ENCODE measurements around the gene SH3RF1. TPM values are rescaled to one million over a fixed set of nuclear protein-coding genes. Genes with fewer than 3 reads are reported as not detected.
"Not testable (repeated sequence)": the region's sequence is repeated elsewhere in the genome, so short reads cannot be mapped to it uniquely, and the experiment has no call there.

SH3RF1 gene
- polyA plus RNA-seq, 3 donors, result 30.0 to 34.9 (median 30.1) TPM

- not testable (repeated sequence) for DNase-seq (ENCODE audit: low read depth in 3 of 3, low spot score in 2 of 3)
Measured at GRCh38 chr4:169277838-169278237, 7.1 kb upstream of the SH3RF1 start.

GRCh38 chr4:169275180-169275579 is 4.4 kb upstream of the SH3RF1 start:
- no peak for DNase-seq (ENCODE audit: low read depth in 3 of 3, low spot score in 2 of 3)

- no peak for DNase-seq (ENCODE audit: low read depth in 3 of 3, low spot score in 2 of 3)
Measured at GRCh38 chr4:169274033-169274432, 3.3 kb upstream of the SH3RF1 start.

- DNase-seq (ENCODE audit: low read depth in 3 of 3, low spot score in 2 of 3), result no peak
Measured at GRCh38 chr4:169272265-169272886, 1.6 kb upstream of the SH3RF1 start.

- DNase-seq (ENCODE audit: low read depth in 3 of 3, low spot score in 2 of 3), result no peak
Measured at GRCh38 chr4:169271692-169272007, 894 bp upstream of the SH3RF1 start.

- DNase-seq (ENCODE audit: low read depth in 3 of 3, low spot score in 2 of 3), result no peak
Measured at GRCh38 chr4:169269916-169270809, 593 bp downstream of the SH3RF1 start.

- DNase-seq (ENCODE audit: low read depth in 3 of 3, low spot score in 2 of 3), result no peak
Measured at GRCh38 chr4:169268951-169269760, 1.6 kb downstream of the SH3RF1 start.

GRCh38 chr4:169267070-169267469 is 3.7 kb downstream of the SH3RF1 start:
- DNase-seq (ENCODE audit: low read depth in 3 of 3, low spot score in 2 of 3), result no peak

- DNase-seq (ENCODE audit: low read depth in 3 of 3, low spot score in 2 of 3), result no peak
Measured at GRCh38 chr4:169266661-169267060, 4.1 kb downstream of the SH3RF1 start.

GRCh38 chr4:169266081-169266480 is 4.7 kb downstream of the SH3RF1 start:
- no peak for DNase-seq (ENCODE audit: low read depth in 3 of 3, low spot score in 2 of 3)

GRCh38 chr4:169263791-169264392 is 6.9 kb downstream of the SH3RF1 start:
- DNase-seq (ENCODE audit: low read depth in 3 of 3, low spot score in 2 of 3), result no peak

GRCh38 chr4:169260217-169260866 is 10.4 kb downstream of the SH3RF1 start:
- DNase-seq (ENCODE audit: low read depth in 3 of 3, low spot score in 2 of 3), result no peak

- DNase-seq (ENCODE audit: low read depth in 3 of 3, low spot score in 2 of 3), result no peak
Measured at GRCh38 chr4:169259271-169259670, 11.5 kb downstream of the SH3RF1 start.

- no peak for DNase-seq (ENCODE audit: low read depth in 3 of 3, low spot score in 2 of 3)
Measured at GRCh38 chr4:169258141-169258540, 12.6 kb downstream of the SH3RF1 start.

- no peak for DNase-seq (ENCODE audit: low read depth in 3 of 3, low spot score in 2 of 3)
Measured at GRCh38 chr4:169256856-169257761, 13.6 kb downstream of the SH3RF1 start.

GRCh38 chr4:169256101-169256612 is 14.6 kb downstream of the SH3RF1 start:
- DNase-seq (ENCODE audit: low read depth in 3 of 3, low spot score in 2 of 3), result no peak

- no peak for DNase-seq (ENCODE audit: low read depth in 3 of 3, low spot score in 2 of 3)
Measured at GRCh38 chr4:169254546-169254983, 16.2 kb downstream of the SH3RF1 start.

GRCh38 chr4:169253904-169254303 is 16.9 kb downstream of the SH3RF1 start:
- no peak for DNase-seq (ENCODE audit: low read depth in 3 of 3, low spot score in 2 of 3)

GRCh38 chr4:169253113-169253671 is 17.6 kb downstream of the SH3RF1 start:
- no peak for DNase-seq (ENCODE audit: low read depth in 3 of 3, low spot score in 2 of 3)
